OCI-LY1 (cell line): Measurements from ENCODE around the gene PGAP2.

Experiments used
- H2AFZ ChIP-seq: fragments of 200-600 bp; sonication (generic), shearing (Covaris generic); 2 replicates; pipeline ENCODE4 v1.6.0; 2014; ENCODE audit warnings: antibody characterized with exemption, mild to moderate bottlenecking, low read length
- H3F3A ChIP-seq: fragments of 200-600 bp; sonication (generic), shearing (Covaris generic); 2 replicates; pipeline ENCODE4 v1.6.0; 2014; ENCODE audit warnings: mild to moderate bottlenecking, antibody characterized with exemption, low read length, moderate library complexity; ENCODE audit not compliant: insufficient read depth
- H3K27ac ChIP-seq: fragments of 200-600 bp; sonication (generic); 2 replicates; pipeline ENCODE4 v1.5.1; 2014; ENCODE audit warnings: low read length, mixed run types, mild to moderate bottlenecking, low read depth; ENCODE audit not compliant: poor library complexity, severe bottlenecking
- H3K27me3 ChIP-seq: fragments of 200-600 bp; sonication (generic); 2 replicates; pipeline ENCODE4 v1.6.0; 2014; ENCODE audit warnings: antibody characterized with exemption, mild to moderate bottlenecking, low read length, moderate library complexity; ENCODE audit not compliant: insufficient read depth
- H3K36me3 ChIP-seq: fragments of 200-600 bp; sonication (generic); 2 replicates; pipeline ENCODE4 v1.6.1; 2014; ENCODE audit warnings: mild to moderate bottlenecking, antibody characterized with exemption, low read length, moderate library complexity, mixed read lengths; ENCODE audit not compliant: insufficient read depth
- H3K4me1 ChIP-seq: fragments of 200-600 bp; sonication (generic); 2 replicates; pipeline ENCODE4 v1.5.1; 2014; ENCODE audit warnings: mild to moderate bottlenecking, low read length, moderate library complexity; ENCODE audit not compliant: insufficient read depth, severe bottlenecking
- H3K4me2 ChIP-seq: fragments of 200-600 bp; sonication (generic), shearing (Covaris generic); 2 replicates; pipeline ENCODE4 v1.6.1; 2014; ENCODE audit warnings: low read length
- H3K4me3 ChIP-seq: fragments of 200-600 bp; sonication (generic); 2 replicates; pipeline ENCODE4 v1.5.1; 2014; ENCODE audit warnings: low read length, low read depth, mild to moderate bottlenecking, mixed read lengths; ENCODE audit not compliant: poor library complexity, severe bottlenecking
- H3K79me2 ChIP-seq: fragments of 200-600 bp; shearing (Covaris generic); 2 replicates; pipeline ENCODE4 v1.6.1; 2016; ENCODE audit warnings: mixed run types, low read length, mixed read lengths; ENCODE audit not compliant: insufficient read depth
- H3K9ac ChIP-seq: fragments of 200-600 bp; sonication (generic), shearing (Covaris generic); 2 replicates; pipeline ENCODE4 v1.6.1; 2014; ENCODE audit warnings: mild to moderate bottlenecking, low read length, mixed read lengths
- H3K9me2 ChIP-seq: fragments of 200-600 bp; sonication (generic), shearing (Covaris generic); 2 replicates; pipeline ENCODE4 v1.6.1; 2014; ENCODE audit warnings: low read depth, mild to moderate bottlenecking, low read length, mixed read lengths
- H3K9me3 ChIP-seq: fragments of 200-600 bp; shearing (Covaris generic); 2 replicates; pipeline ENCODE4 v1.6.1; 2014; ENCODE audit warnings: low read length, mixed read lengths
- H4K20me1 ChIP-seq: fragments of 200-600 bp; sonication (generic), shearing (Covaris generic); 2 replicates; pipeline ENCODE4 v1.6.0; 2016; ENCODE audit warnings: mild to moderate bottlenecking, low read length; ENCODE audit not compliant: insufficient read depth
- CTCF ChIP-seq: fragments of 200-600 bp; sonication (generic), shearing (Covaris generic); IDR thresholded peaks from 2 replicates; pipeline ENCODE4 v1.5.1; 2017; ENCODE audit warnings: mild to moderate bottlenecking, antibody characterized with exemption, low read length, moderate library complexity, mixed read lengths
- EZH2 ChIP-seq: fragments of 200-600 bp; sonication (generic), shearing (Covaris generic); IDR thresholded peaks from 2 replicates; pipeline ENCODE4 v1.8.0; 2017; ENCODE audit warnings: borderline replicate concordance, mixed run types, mild to moderate bottlenecking, antibody characterized with exemption, low read length, moderate library complexity, mixed read lengths

The PGAP2 gene

GRCh38 chr11:3855808-3856491, 47.6 kb downstream of the PGAP2 start:
- H3K4me1 ChIP-seq = peaks cover 75% of the 10 kb centered on the region
- H3K79me2 ChIP-seq = peaks cover 46% of the 10 kb centered on the region

GRCh38 chr11:3856856-3857553, 48.6 kb downstream of the PGAP2 start:
- TF ChIP-seq CTCF (no peak), EZH2 (no peak)
- no peaks in the 10 kb centered on the region for H3K9me2 ChIP-seq
- H3K9ac ChIP-seq = peak overlapping the region; percentile 85
- H3K79me2 ChIP-seq = peaks cover 53% of the 10 kb centered on the region
- peak overlapping the region; percentile 82 for H3K27ac ChIP-seq
- H3K36me3 ChIP-seq = no peaks in the 10 kb centered on the region
- H3K9me3 ChIP-seq = no peaks in the 10 kb centered on the region
- peak overlapping the region; percentile 97 for H3K4me2 ChIP-seq
- H3F3A ChIP-seq = no peaks in the 10 kb centered on the region
- H3K27me3 ChIP-seq = no peaks in the 10 kb centered on the region
- H3K4me3 ChIP-seq = peak overlapping the region; percentile 85
- H3K4me1 ChIP-seq = peaks cover 84% of the 10 kb centered on the region
- no peaks in the 10 kb centered on the region for H4K20me1 ChIP-seq
- H2AFZ ChIP-seq = no peak overlapping the region

More at GRCh38 chr11:3855808-3856491, 47.6 kb downstream of the PGAP2 start:
- Histone ChIP-seq H3K4me2 (peak overlapping the region; percentile 97), H3K36me3 (no peaks in the 10 kb centered on the region), H3K9ac (peak overlapping the region; percentile 85), H3K4me3 (peak overlapping the region; percentile 85), H3K27ac (peak overlapping the region; percentile 82), H3K27me3 (no peaks in the 10 kb centered on the region), H3K9me2 (no peaks in the 10 kb centered on the region), H2AFZ (no peak overlapping the region), H3K9me3 (no peaks in the 10 kb centered on the region), H4K20me1 (no peaks in the 10 kb centered on the region), H3F3A (no peaks in the 10 kb centered on the region)
- no peak for TF ChIP-seq CTCF
- TF ChIP-seq EZH2 = no peak

GRCh38 chr11:3857628-3858027, 49.3 kb downstream of the PGAP2 start:
- H3K9me3 ChIP-seq = no peaks in the 10 kb centered on the region
- peak overlapping the region; percentile 85 for H3K9ac ChIP-seq
- no peaks in the 10 kb centered on the region for H3K27me3 ChIP-seq
- H3K4me1 ChIP-seq = peaks cover 81% of the 10 kb centered on the region
- H3K79me2 ChIP-seq = peaks cover 56% of the 10 kb centered on the region
- H3K4me2 ChIP-seq = peak overlapping the region; percentile 97
- no peaks in the 10 kb centered on the region for H4K20me1 ChIP-seq
- peak overlapping the region; percentile 82 for H3K27ac ChIP-seq
- no peaks in the 10 kb centered on the region for H3K9me2 ChIP-seq
- peak overlapping the region; percentile 85 for H3K4me3 ChIP-seq
- H3F3A ChIP-seq = no peaks in the 10 kb centered on the region
- H2AFZ ChIP-seq = no peak overlapping the region
- no peaks in the 10 kb centered on the region for H3K36me3 ChIP-seq
- TF ChIP-seq EZH2 (no peak), CTCF (no peak)
